ENCODE data around the gene ANXA8.

The ANXA8 gene

GRCh38 chr10:47454780-47455058, 29.2 kb downstream of the ANXA8 start:
- no peaks in the 10 kb centered on the region for H3K36me3 ChIP-seq (ENCODE audit: control insufficient read depth, insufficient read depth, low read length)
- H3K4me3 ChIP-seq (ENCODE audit: insufficient read depth, low read depth, low read length): no peak overlapping the region
- H3K4me1 ChIP-seq (ENCODE audit: control insufficient read depth, insufficient read depth, low read length): peaks cover 4% of the 10 kb centered on the region
- no peaks in the 10 kb centered on the region for H3K9me3 ChIP-seq (ENCODE audit: control insufficient read depth, low read length)
- H3K27me3 ChIP-seq (ENCODE audit: control insufficient read depth, insufficient read depth, low read length, poor library complexity, severe bottlenecking): no peaks in the 10 kb centered on the region
- H3K27ac ChIP-seq (ENCODE audit: insufficient read depth, low read depth, low read length, poor library complexity, severe bottlenecking): no peak overlapping the region
- WGBS, 2 experiments: 95 to 98% methylated on average over 3 of the region's 3 CpGs

GRCh38 chr10:47454008-47454779, 29.7 kb downstream of the ANXA8 start:
- peaks cover 4% of the 10 kb centered on the region for H3K4me1 ChIP-seq (ENCODE audit: control insufficient read depth, insufficient read depth, low read length)
- H3K36me3 ChIP-seq (ENCODE audit: control insufficient read depth, insufficient read depth, low read length): no peaks in the 10 kb centered on the region
- H3K27ac ChIP-seq (ENCODE audit: insufficient read depth, low read depth, low read length, poor library complexity, severe bottlenecking): no peak overlapping the region
- H3K9me3 ChIP-seq (ENCODE audit: control insufficient read depth, low read length): no peaks in the 10 kb centered on the region
- H3K27me3 ChIP-seq (ENCODE audit: control insufficient read depth, insufficient read depth, low read length, poor library complexity, severe bottlenecking): no peaks in the 10 kb centered on the region
- 89 to 91% methylated on average over 10 of the region's 10 CpGs for whole genome bisulfite sequencing, 2 experiments
- H3K4me3 ChIP-seq (ENCODE audit: insufficient read depth, low read depth, low read length): no peak overlapping the region

GRCh38 chr10:47453141-47454007, 30.5 kb downstream of the ANXA8 start:
- no peaks in the 10 kb centered on the region for H3K27me3 ChIP-seq (ENCODE audit: control insufficient read depth, insufficient read depth, low read length, poor library complexity, severe bottlenecking)
- WGBS, 2 experiments: 82 to 96% methylated on average over 5 to 7 of the region's 7 CpGs
- H3K4me1 ChIP-seq (ENCODE audit: control insufficient read depth, insufficient read depth, low read length): peaks cover 4% of the 10 kb centered on the region
- H3K4me3 ChIP-seq (ENCODE audit: insufficient read depth, low read depth, low read length): no peak overlapping the region
- H3K9me3 ChIP-seq (ENCODE audit: control insufficient read depth, low read length): no peaks in the 10 kb centered on the region
- no peak overlapping the region for H3K27ac ChIP-seq (ENCODE audit: insufficient read depth, low read depth, low read length, poor library complexity, severe bottlenecking)
- no peaks in the 10 kb centered on the region for H3K36me3 ChIP-seq (ENCODE audit: control insufficient read depth, insufficient read depth, low read length)

GRCh38 chr10:47452495-47453140, 31.3 kb downstream of the ANXA8 start:
- Histone ChIP-seq H3K4me3 (ENCODE audit: insufficient read depth, low read depth, low read length) (no peak overlapping the region), H3K27me3 (ENCODE audit: control insufficient read depth, insufficient read depth, low read length, poor library complexity, severe bottlenecking) (no peaks in the 10 kb centered on the region)
- WGBS, 2 experiments: 68 to 71% methylated on average over 11 of the region's 11 CpGs

DNA sequence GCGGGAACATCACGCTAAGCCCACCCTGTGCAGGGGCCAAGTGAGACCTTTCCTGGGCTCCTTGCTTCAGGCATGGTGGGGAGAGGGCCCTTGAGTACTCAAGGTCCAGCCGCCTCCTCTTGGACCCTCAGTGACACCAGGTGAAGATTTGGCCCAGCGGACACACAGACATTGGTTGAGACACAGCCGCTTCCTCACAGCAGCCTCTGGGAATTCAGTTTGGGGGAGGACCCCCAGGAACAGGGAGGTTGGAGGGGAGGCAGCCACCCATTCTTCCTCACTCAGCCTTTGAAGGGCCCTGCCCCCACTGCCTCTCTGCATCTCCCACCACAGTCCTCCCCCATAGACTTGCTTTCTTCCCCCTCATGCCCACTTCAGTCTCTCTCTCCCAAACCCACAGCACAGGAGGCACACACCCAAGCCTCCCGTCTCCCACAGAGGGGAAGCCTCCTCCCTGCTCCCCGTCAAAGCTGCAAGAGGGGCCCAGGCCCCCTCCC, 31.9 kb downstream of the ANXA8 start:
- WGBS, 2 experiments: 89 to 93% methylated on average over 7 of the region's 7 CpGs
- Histone ChIP-seq H3K27me3 (ENCODE audit: control insufficient read depth, insufficient read depth, low read length, poor library complexity, severe bottlenecking) (no peaks in the 10 kb centered on the region), H3K4me3 (ENCODE audit: insufficient read depth, low read depth, low read length) (no peak overlapping the region), H3K9me3 (ENCODE audit: control insufficient read depth, low read length) (no peaks in the 10 kb centered on the region), H3K27ac (ENCODE audit: insufficient read depth, low read depth, low read length, poor library complexity, severe bottlenecking) (no peak overlapping the region), H3K36me3 (ENCODE audit: control insufficient read depth, insufficient read depth, low read length) (no peaks in the 10 kb centered on the region), H3K4me1 (ENCODE audit: control insufficient read depth, insufficient read depth, low read length) (peaks cover 4% of the 10 kb centered on the region)

More at GRCh38 chr10:47452495-47453140, 31.3 kb downstream of the ANXA8 start:
- Histone ChIP-seq H3K36me3 (ENCODE audit: control insufficient read depth, insufficient read depth, low read length) (no peaks in the 10 kb centered on the region), H3K27ac (ENCODE audit: insufficient read depth, low read depth, low read length, poor library complexity, severe bottlenecking) (no peak overlapping the region), H3K4me1 (ENCODE audit: control insufficient read depth, insufficient read depth, low read length) (peaks cover 4% of the 10 kb centered on the region), H3K9me3 (ENCODE audit: control insufficient read depth, low read length) (no peaks in the 10 kb centered on the region)

DNA sequence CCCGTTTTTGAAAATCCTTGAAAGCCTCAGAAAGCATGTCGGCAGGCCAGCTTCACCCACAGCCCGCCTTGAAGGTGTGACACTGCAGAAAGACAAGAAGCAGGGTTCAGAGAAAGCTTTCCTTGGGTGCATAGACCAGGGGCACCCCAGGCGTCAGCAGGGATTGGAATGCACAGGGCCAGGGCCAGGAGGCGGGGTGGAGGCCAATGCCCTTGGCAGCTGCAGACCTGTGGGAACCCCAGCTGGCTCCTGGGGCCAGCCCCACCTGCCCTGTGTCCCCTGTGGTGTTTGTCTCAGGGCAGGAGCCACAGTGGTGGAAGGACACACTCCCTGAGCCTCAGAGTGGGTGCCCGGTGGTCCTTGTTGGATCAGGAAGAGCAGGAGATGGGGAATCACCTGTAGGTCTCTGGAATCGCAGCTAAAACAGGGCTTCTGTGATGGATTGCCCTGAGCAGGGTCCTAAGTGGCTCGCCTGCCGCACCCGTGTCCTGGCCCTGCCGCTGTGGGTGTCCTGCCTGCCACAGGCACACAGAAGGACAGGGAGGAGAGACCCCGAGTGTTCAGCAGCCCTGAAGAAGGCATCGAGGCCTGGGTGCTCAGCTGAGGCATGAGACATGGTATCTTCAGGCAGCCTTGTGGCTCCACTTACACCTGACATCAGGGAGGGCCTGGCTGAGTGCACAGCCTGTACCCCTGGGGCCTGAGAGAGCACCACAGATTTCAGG, 32.5 kb downstream of the ANXA8 start:
- WGBS, 2 experiments: 92% methylated on average over 13 of the region's 13 CpGs
- H3K27me3 ChIP-seq (ENCODE audit: control insufficient read depth, insufficient read depth, low read length, poor library complexity, severe bottlenecking): no peaks in the 10 kb centered on the region

DNA sequence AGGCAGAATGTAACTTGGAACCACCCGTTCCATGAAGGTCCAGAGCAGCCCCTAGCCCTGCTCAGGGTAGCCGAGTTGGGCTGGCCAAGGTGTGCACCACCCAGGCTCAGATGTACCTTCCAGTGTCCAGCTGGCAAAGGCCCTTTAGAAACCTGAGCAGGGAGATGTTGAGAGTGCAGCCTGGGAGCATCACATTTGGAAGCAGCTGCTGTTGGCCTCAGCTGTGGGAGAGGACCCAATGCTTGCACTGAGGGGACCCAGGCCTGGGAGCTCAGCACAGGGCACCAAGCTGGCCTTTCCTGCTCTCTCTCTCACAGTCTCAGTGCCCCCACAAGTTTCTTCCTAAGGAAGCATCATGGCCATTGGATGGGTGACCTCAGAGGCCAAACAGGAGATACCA, 33.5 kb downstream of the ANXA8 start:
- Histone ChIP-seq H3K4me3 (ENCODE audit: insufficient read depth, low read depth, low read length) (no peak overlapping the region), H3K36me3 (ENCODE audit: control insufficient read depth, insufficient read depth, low read length) (no peaks in the 10 kb centered on the region)
- 91 to 93% methylated on average over 2 of the region's 2 CpGs for WGBS, 2 experiments

More for the DNA sequence above, 32.5 kb downstream of the ANXA8 start:
- Histone ChIP-seq H3K4me1 (ENCODE audit: control insufficient read depth, insufficient read depth, low read length) (peaks cover 4% of the 10 kb centered on the region), H3K9me3 (ENCODE audit: control insufficient read depth, low read length) (no peaks in the 10 kb centered on the region), H3K36me3 (ENCODE audit: control insufficient read depth, insufficient read depth, low read length) (no peaks in the 10 kb centered on the region), H3K27ac (ENCODE audit: insufficient read depth, low read depth, low read length, poor library complexity, severe bottlenecking) (no peak overlapping the region), H3K4me3 (ENCODE audit: insufficient read depth, low read depth, low read length) (no peak overlapping the region)

DNA sequence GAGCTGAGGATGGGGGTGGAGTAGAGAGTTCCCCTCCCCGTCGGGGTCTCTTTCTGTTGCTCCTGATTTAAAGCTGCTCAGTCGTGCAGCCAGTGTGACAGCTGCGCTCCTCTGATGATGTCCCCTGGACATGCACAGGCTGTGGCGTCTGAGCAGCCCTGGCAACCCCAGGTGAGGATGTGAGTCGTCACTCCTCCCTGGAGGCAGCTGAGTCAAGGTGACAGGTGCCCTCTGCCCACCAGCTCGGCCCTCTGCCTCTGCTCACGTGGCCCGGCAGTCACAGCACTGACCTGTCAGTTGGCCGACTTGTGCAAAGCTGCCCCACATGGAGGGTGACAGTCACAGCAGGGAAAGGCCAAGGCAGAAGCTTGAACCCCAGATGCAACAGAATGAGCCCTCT, 33.9 kb downstream of the ANXA8 start:
- H3K27me3 ChIP-seq (ENCODE audit: control insufficient read depth, insufficient read depth, low read length, poor library complexity, severe bottlenecking): no peaks in the 10 kb centered on the region
- WGBS, 2 experiments: 85 to 86% methylated on average over 10 of the region's 10 CpGs
- no peaks in the 10 kb centered on the region for H3K36me3 ChIP-seq (ENCODE audit: control insufficient read depth, insufficient read depth, low read length)
- H3K9me3 ChIP-seq (ENCODE audit: control insufficient read depth, low read length): no peaks in the 10 kb centered on the region
- H3K4me3 ChIP-seq (ENCODE audit: insufficient read depth, low read depth, low read length): no peak overlapping the region
- H3K27ac ChIP-seq (ENCODE audit: insufficient read depth, low read depth, low read length, poor library complexity, severe bottlenecking): no peak overlapping the region
- H3K4me1 ChIP-seq (ENCODE audit: control insufficient read depth, insufficient read depth, low read length): no peaks in the 10 kb centered on the region

More for the DNA sequence above, 33.5 kb downstream of the ANXA8 start:
- no peaks in the 10 kb centered on the region for H3K4me1 ChIP-seq (ENCODE audit: control insufficient read depth, insufficient read depth, low read length)
- no peaks in the 10 kb centered on the region for H3K9me3 ChIP-seq (ENCODE audit: control insufficient read depth, low read length)
- no peaks in the 10 kb centered on the region for H3K27me3 ChIP-seq (ENCODE audit: control insufficient read depth, insufficient read depth, low read length, poor library complexity, severe bottlenecking)
- no peak overlapping the region for H3K27ac ChIP-seq (ENCODE audit: insufficient read depth, low read depth, low read length, poor library complexity, severe bottlenecking)

- Histone ChIP-seq H3K4me1 (ENCODE audit: control insufficient read depth, insufficient read depth, low read length) (no peaks in the 10 kb centered on the region), H3K4me3 (ENCODE audit: insufficient read depth, low read depth, low read length) (no peak overlapping the region), H3K9me3 (ENCODE audit: control insufficient read depth, low read length) (no peaks in the 10 kb centered on the region), H3K27me3 (ENCODE audit: control insufficient read depth, insufficient read depth, low read length, poor library complexity, severe bottlenecking) (no peaks in the 10 kb centered on the region), H3K27ac (ENCODE audit: insufficient read depth, low read depth, low read length, poor library complexity, severe bottlenecking) (no peak overlapping the region), H3K36me3 (ENCODE audit: control insufficient read depth, insufficient read depth, low read length) (no peaks in the 10 kb centered on the region)
- WGBS, 2 experiments: 85 to 88% methylated on average over 9 of the region's 9 CpGs
Observed at GRCh38 chr10:47449102-47449978, 34.6 kb downstream of the ANXA8 start.
